SK-N-MC (cell line): ENCODE data around the gene KLRC2.

ENCODE experiments used
- EZH2 ChIP-seq: fragments of 200-600 bp; sonication (generic); IDR thresholded peaks from one replicate; pipeline ENCODE4 v1.6.1; 2017; ENCODE audit warnings: antibody characterized with exemption
- POLR2AphosphoS5 ChIP-seq: IDR thresholded peaks from 2 replicates; pipeline ENCODE4 v1.6.1; 2012; ENCODE audit warnings: mild to moderate bottlenecking, low read depth, low read length, borderline replicate concordance

GRCh38 chr12:10400829-10401228 is 35.0 kb downstream of the KLRC2 start:
- no peak for TF ChIP-seq POLR2AphosphoS5
- no peak for TF ChIP-seq EZH2
